Hepatocyte (in vitro differentiated cells): ENCODE data around the gene KCNMA1. TPM values are rescaled to one million over a fixed set of nuclear protein-coding genes. Genes with fewer than 3 reads are reported as not detected.

Experiments
- DNase-seq: peaks from one replicate; pipeline ENCODE4 v3.0.0-alpha.2; 2016; ENCODE audit warnings: low spot score
- H2AFZ ChIP-seq: fragments of 200-600 bp; sonication (generic); 2 replicates; pipeline ENCODE4 v1.6.0; 2016; ENCODE audit warnings: antibody characterized with exemption, mild to moderate bottlenecking
- H3K27ac ChIP-seq: fragments of 200-600 bp; sonication (generic); 2 replicates; pipeline ENCODE4 v1.5.1; 2016; ENCODE audit warnings: mild to moderate bottlenecking
- H3K27me3 ChIP-seq: fragments of 200-600 bp; sonication (generic); 2 replicates; pipeline ENCODE4 v1.6.1; 2016
- H3K36me3 ChIP-seq: fragments of 200-600 bp; sonication (generic); replicated peaks from 2 replicates; pipeline ENCODE4 v1.5.1; 2016; ENCODE audit warnings: low read depth; ENCODE audit not compliant: insufficient read depth
- H3K4me1 ChIP-seq: fragments of 200-600 bp; sonication (generic); 2 replicates; pipeline ENCODE4 v1.5.1; 2016; ENCODE audit warnings: mild to moderate bottlenecking, moderate library complexity; ENCODE audit not compliant: insufficient read depth
- H3K4me2 ChIP-seq: fragments of 200-600 bp; sonication (generic); 2 replicates; pipeline ENCODE4 v1.6.0; 2016
- H3K4me3 ChIP-seq: fragments of 200-600 bp; sonication (generic); 2 replicates; pipeline ENCODE4 v1.5.1; 2016; ENCODE audit warnings: mild to moderate bottlenecking
- H3K79me2 ChIP-seq: fragments of 200-600 bp; sonication (generic); 2 replicates; pipeline ENCODE4 v1.6.0; 2017; ENCODE audit warnings: mild to moderate bottlenecking
- H3K9me2 ChIP-seq: fragments of 200-600 bp; sonication (generic); replicated peaks from 2 replicates; pipeline ENCODE4 v1.6.0; 2017; ENCODE audit warnings: mild to moderate bottlenecking; ENCODE audit not compliant: insufficient read depth
- H3K9me3 ChIP-seq: fragments of 200-600 bp; sonication (generic); 2 replicates; pipeline ENCODE4 v1.5.1; 2016; ENCODE audit warnings: low read depth, mild to moderate bottlenecking
- H4K20me1 ChIP-seq: fragments of 200-600 bp; sonication (generic); 2 replicates; pipeline ENCODE4 v1.6.0; 2016; ENCODE audit warnings: mild to moderate bottlenecking; ENCODE audit not compliant: insufficient read depth, poor library complexity, severe bottlenecking
- EZH2 ChIP-seq: fragments of 200-600 bp; sonication (generic); IDR thresholded peaks from 2 replicates; pipeline ENCODE4 v1.6.1; 2016; ENCODE audit warnings: antibody characterized with exemption, mild to moderate bottlenecking, borderline replicate concordance
- EZH2phosphoT487 ChIP-seq: fragments of 200-600 bp; sonication (generic); IDR thresholded peaks from one replicate; pipeline ENCODE4 v1.6.1; 2018; ENCODE audit warnings: antibody characterized with exemption, mild to moderate bottlenecking, low read depth, moderate library complexity; ENCODE audit not compliant: unreplicated experiment, severe bottlenecking
- WGBS: methylation state at CpG from one replicate; pipeline ENCODE4 v1.1.6; 2016; ENCODE audit warnings: low lambda C conversion rate; ENCODE audit errors: missing lambda C conversion rate; 5-methylcytosine and 5-hydroxymethylcytosine counted together
- polyA plus RNA-seq: library from polyadenylated mRNA; unstranded; fragments of >200 nt; fragmentation: Nextera tagmentation; extraction: Ambion mirVana; gene quantifications from 2 replicates; pipeline ENCODE4 v1.2.1, GENCODE V29; 2016
- total RNA-seq: library from RNA; depleted of rRNA; stranded (reverse); fragments of >200 nt; gene quantifications from 2 replicates; pipeline ENCODE4 v1.2.3, GENCODE V29; 2014
- TF ChIP-seq, protein P1 (sequence below): fragments of 200-600 bp; sonication (generic); IDR thresholded peaks from 2 replicates; pipeline ENCODE4 v1.5.1; 2016; ENCODE audit warnings: antibody characterized with exemption, mild to moderate bottlenecking; ENCODE audit not compliant: poor library complexity

Gene KCNMA1
- total and polyA plus RNA-seq, 2 experiments from 2014 or later: 42.6 to 73.3 TPM

DNA sequence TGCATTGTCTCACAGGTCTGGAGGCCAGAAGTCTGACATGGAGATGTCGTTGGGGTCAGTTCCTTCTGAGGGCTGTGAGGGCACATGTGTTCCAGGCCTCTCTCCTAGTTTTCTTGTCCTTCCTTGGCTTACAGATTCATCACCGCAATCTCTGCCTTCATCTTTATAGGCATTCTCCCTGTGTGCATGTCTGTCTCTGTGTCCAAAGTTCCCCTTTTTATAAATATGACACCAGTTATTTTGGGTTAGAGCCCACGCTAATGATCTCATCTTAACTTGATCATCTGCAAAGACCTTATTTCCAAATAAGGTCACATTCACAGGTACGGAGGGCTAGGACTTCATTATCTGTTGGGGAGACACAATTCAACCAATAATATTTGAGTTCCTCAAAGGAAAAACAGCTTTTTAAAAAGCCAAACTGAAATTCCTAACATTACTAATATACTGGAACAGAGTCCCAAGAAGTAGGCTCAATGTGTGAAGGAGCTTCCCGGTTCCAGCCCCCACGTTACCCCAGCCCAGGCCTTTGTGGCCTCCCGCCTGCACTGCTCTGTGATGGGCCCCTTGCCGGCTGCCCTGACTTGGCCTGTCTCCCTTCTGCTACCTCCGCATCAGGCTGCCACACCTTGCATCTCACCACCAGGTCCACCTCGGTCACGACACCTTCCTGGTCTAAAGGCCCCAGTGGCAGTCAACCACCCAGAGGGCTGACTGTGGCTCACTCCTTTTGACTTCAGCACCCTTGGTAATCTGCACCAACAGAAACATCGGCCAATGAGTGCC, 142.7 kb downstream of the KCNMA1 start:
- no peaks in the 10 kb centered on the region for H3K36me3 ChIP-seq
- H3K27me3 ChIP-seq: no peaks in the 10 kb centered on the region
- H3K27ac ChIP-seq: no peak overlapping the region
- H3K9me3 ChIP-seq: no peaks in the 10 kb centered on the region
- H3K4me1 ChIP-seq: no peaks in the 10 kb centered on the region
- TF ChIP-seq EZH2phosphoT487 (no peak), EZH2 (no peak)
- TF ChIP-seq, protein P1, sequence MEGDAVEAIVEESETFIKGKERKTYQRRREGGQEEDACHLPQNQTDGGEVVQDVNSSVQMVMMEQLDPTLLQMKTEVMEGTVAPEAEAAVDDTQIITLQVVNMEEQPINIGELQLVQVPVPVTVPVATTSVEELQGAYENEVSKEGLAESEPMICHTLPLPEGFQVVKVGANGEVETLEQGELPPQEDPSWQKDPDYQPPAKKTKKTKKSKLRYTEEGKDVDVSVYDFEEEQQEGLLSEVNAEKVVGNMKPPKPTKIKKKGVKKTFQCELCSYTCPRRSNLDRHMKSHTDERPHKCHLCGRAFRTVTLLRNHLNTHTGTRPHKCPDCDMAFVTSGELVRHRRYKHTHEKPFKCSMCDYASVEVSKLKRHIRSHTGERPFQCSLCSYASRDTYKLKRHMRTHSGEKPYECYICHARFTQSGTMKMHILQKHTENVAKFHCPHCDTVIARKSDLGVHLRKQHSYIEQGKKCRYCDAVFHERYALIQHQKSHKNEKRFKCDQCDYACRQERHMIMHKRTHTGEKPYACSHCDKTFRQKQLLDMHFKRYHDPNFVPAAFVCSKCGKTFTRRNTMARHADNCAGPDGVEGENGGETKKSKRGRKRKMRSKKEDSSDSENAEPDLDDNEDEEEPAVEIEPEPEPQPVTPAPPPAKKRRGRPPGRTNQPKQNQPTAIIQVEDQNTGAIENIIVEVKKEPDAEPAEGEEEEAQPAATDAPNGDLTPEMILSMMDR: no peak
- DNase-seq: no peak
- WGBS: 88% methylated on average over 12 of the region's 12 CpGs
- no peak overlapping the region for H3K4me2 ChIP-seq
- H3K9me2 ChIP-seq: no peaks in the 10 kb centered on the region
- H2AFZ ChIP-seq: no peak overlapping the region
- H3K4me3 ChIP-seq: no peak overlapping the region
- no peaks in the 10 kb centered on the region for H3K79me2 ChIP-seq
- H4K20me1 ChIP-seq: no peaks in the 10 kb centered on the region

DNA sequence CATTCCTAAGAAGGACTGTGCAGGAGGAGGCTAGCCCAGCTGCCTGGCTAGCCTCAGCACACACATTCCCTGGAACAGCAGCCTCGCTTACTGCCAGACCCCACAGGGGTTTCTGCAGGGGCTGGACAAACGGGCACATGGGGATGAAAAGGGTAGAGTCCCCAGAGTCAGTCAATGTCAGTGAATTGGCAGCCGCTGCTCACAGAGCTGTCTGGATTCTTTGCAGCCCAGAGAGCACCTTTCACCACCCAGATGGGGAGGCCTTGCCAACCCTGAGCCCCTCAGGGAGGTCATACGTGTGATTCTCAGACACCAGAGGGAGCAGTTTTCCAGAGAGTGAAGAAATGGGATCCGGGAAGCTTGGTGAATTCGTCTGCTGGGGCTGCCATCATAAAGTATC, 143.3 kb downstream of the KCNMA1 start:
- Histone ChIP-seq H3K27me3 (no peaks in the 10 kb centered on the region), H3K4me2 (no peak overlapping the region), H3K27ac (no peak overlapping the region), H3K4me3 (no peak overlapping the region), H3K9me3 (no peaks in the 10 kb centered on the region), H3K4me1 (no peaks in the 10 kb centered on the region), H3K9me2 (no peaks in the 10 kb centered on the region), H4K20me1 (no peaks in the 10 kb centered on the region), H2AFZ (no peak overlapping the region), H3K79me2 (no peaks in the 10 kb centered on the region), H3K36me3 (no peaks in the 10 kb centered on the region)
- TF ChIP-seq, protein P1: peak; percentile 46
- no peak for TF ChIP-seq EZH2
- WGBS: 69% methylated on average over 6 of the region's 6 CpGs
- DNase-seq: peak; percentile 36

DNA sequence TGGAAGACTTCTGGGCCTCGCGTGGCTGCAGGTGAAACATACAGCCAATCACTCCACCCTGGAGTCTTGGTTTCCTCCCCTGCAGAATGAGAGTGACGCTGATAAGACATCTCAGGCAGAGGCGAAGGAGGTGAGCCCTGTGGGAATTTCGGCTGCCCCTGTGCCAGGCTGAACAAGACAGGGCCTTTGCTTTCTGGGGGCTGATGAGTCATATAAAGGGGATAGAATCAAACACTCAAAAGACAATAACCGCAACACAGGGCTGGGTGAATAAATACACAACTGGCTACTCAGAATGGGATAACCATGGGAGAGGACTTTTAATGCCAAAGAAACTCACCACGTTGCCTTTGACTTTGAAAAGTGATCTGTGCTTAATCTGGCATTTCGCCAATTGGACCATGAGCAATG, 143.8 kb downstream of the KCNMA1 start:
- DNase-seq: no peak
- no peaks in the 10 kb centered on the region for H3K4me1 ChIP-seq
- H3K27me3 ChIP-seq: no peaks in the 10 kb centered on the region
- no peak overlapping the region for H3K4me2 ChIP-seq
- WGBS: 83% methylated on average over 8 of the region's 8 CpGs
- no peaks in the 10 kb centered on the region for H3K36me3 ChIP-seq
- H2AFZ ChIP-seq: no peak overlapping the region
- H3K4me3 ChIP-seq: no peak overlapping the region
- H3K9me3 ChIP-seq: no peaks in the 10 kb centered on the region
- H3K79me2 ChIP-seq: no peaks in the 10 kb centered on the region
- no peak for TF ChIP-seq EZH2
- TF ChIP-seq, protein P1: no peak
- TF ChIP-seq EZH2phosphoT487: no peak
- no peak overlapping the region for H3K27ac ChIP-seq
- H3K9me2 ChIP-seq: no peaks in the 10 kb centered on the region
- no peaks in the 10 kb centered on the region for H4K20me1 ChIP-seq
